ENCODE measurements around the gene APOBEC4. TPM values are rescaled to one million over a fixed set of nuclear protein-coding genes. Genes with fewer than 3 reads are reported as not detected.

The APOBEC4 gene
- total and polyA plus RNA-seq, 2 of the 13 experiments (the other 11 are each of a cell fraction or from before 2014, with no cell fraction given), result not detected

GRCh38 chr1:183622013-183622412 lies 31.1 kb downstream of the APOBEC4 start:
- intact Hi-C loops (cut with micrococcal nuclease; ENCODE audit: unreplicated experiment) (loop anchor here (10.0 kb wide), 1 partner anchor 77 kb away; no protein-coding TSS in a partner anchor), in situ Hi-C loops (cut with HindIII; ENCODE audit: extremely low pct_ligation_motif_present, low pct_unique_long_range_greater_than_20kb) (loop anchor here (5.0 kb wide), 2 partner anchors 150 to 340 kb away; partner anchors contain the start of gene SMG7)
- no peak overlapping the region for H3K27ac ChIP-seq (ENCODE audit: extremely low read length, insufficient read depth, low read length)
- TF ChIP-seq SKIL (CRISPR knock-in tag; IDR thresholded peaks at IDR 0.05; ENCODE audit: borderline replicate concordance) (no peak), HMGXB4 (CRISPR knock-in tag; IDR thresholded peaks at IDR 0.05; ENCODE audit: borderline replicate concordance in 1 of 2, low read depth in 1 of 2) (no peak), ZNF660 (CRISPR knock-in tag; IDR thresholded peaks at IDR 0.05; ENCODE audit: borderline replicate concordance, low read depth) (no peak), ZNF784 (CRISPR knock-in tag; IDR thresholded peaks at IDR 0.05; ENCODE audit: borderline replicate concordance) (no peak), TSC22D2 (CRISPR knock-in tag; IDR thresholded peaks at IDR 0.05; ENCODE audit: borderline replicate concordance) (no peak), CREB3 (CRISPR knock-in tag; IDR thresholded peaks at IDR 0.05) (no peak), ZFP36 (IDR thresholded peaks at IDR 0.05; ENCODE audit: borderline replicate concordance, low read depth, low read length, partially characterized antibody) (no peak), FOXP4 (CRISPR knock-in tag; IDR thresholded peaks at IDR 0.05) (no peak)
- no peak overlapping the region for H2AFZ ChIP-seq (ENCODE audit: low read length)
- H3K79me2 ChIP-seq (ENCODE audit: insufficient read depth, low read length), result no peaks in the 10 kb centered on the region
- H3K27me3 ChIP-seq (ENCODE audit: control insufficient read depth in 1 of 2, insufficient read depth in 2 of 2, low read length in 2 of 2), result no peaks in the 10 kb centered on the region
- H3K4me2 ChIP-seq (ENCODE audit: low read depth, low read length), result no peak overlapping the region
- POLR2A ChIA-PET, result interaction anchor here (1.5 kb wide), 1 partner anchor 13 kb away, joined by 4 read pairs; no protein-coding TSS in a partner anchor
- no peak overlapping the region for H3K9ac ChIP-seq (ENCODE audit: insufficient read depth, low read depth, low read length)
- no peaks in the 10 kb centered on the region for H3K9me3 ChIP-seq (ENCODE audit: low read length)
- DNase-seq (ENCODE audit: low spot score) (no peak), FAIRE-seq (no peak), ATAC-seq (no peak)
- H3K36me3 ChIP-seq (replicated peaks in 1 of 2; ENCODE audit: control insufficient read depth in 1 of 2, insufficient read depth in 2 of 2, low read length in 2 of 2), result peaks cover 0 to 2% of the 10 kb centered on the region in 2 experiments; a peak in 1 of 5 replicates
- no peaks in the 10 kb centered on the region for H4K20me1 ChIP-seq (ENCODE audit: insufficient read depth, low read length)
- BruUV-seq (replicated peaks), result no TSS peak
- no peak overlapping the region for H3K4me3 ChIP-seq (replicated peaks in 1 of 3; ENCODE audit: insufficient read depth in 1 of 3, low read depth in 2 of 3, low read length in 3 of 3)
- H3K4me1 ChIP-seq (ENCODE audit: insufficient read depth, low read length), result no peaks in the 10 kb centered on the region
- WGBS (ENCODE audit: low lambda C conversion rate), result 61% methylated on average over 1 of the region's 1 CpG
- CTCF ChIA-PET (ENCODE audit: low intra/inter-chr PET ratio, low total read pairs), result interaction anchor here (2.3 kb wide), 1 partner anchor 341 kb away, joined by 13 read pairs; no protein-coding TSS in a partner anchor
